ENCODE measurements around the gene STC2.
A peak's percentile ranks its signal among the peaks of the same experiment; 100 is the strongest.

Gene STC2

GRCh38 chr5:173331956-173332479 is 3.8 kb upstream of the STC2 start:
- H3K27ac ChIP-seq = no peak overlapping the region
- peak; percentile 94 for TF ChIP-seq CTCF (conservative IDR thresholded peaks at IDR 0.05)

GRCh38 chr5:173331287-173331686 is 3.1 kb upstream of the STC2 start:
- no peak for TF ChIP-seq CTCF (conservative IDR thresholded peaks at IDR 0.05)
- peak overlapping the region; percentile 96 for H3K27ac ChIP-seq

GRCh38 chr5:173330338-173331206 is 2.4 kb upstream of the STC2 start:
- H3K27ac ChIP-seq = peak overlapping the region; percentile 96
- TF ChIP-seq CTCF (conservative IDR thresholded peaks at IDR 0.05) = no peak

GRCh38 chr5:173329491-173330337 is 1.5 kb upstream of the STC2 start:
- H3K27ac ChIP-seq = peak overlapping the region; percentile 96

GRCh38 chr5:173328844-173329490 is 753 bp upstream of the STC2 start:
- TF ChIP-seq CTCF (conservative IDR thresholded peaks at IDR 0.05) = no peak
- peak overlapping the region; percentile 96 for H3K27ac ChIP-seq

More at GRCh38 chr5:173329491-173330337, 1.5 kb upstream of the STC2 start:
- TF ChIP-seq CTCF (conservative IDR thresholded peaks at IDR 0.05) = peak; percentile 68

- 0 out of 2 replicates have a peak, but pooled peaks have one; percentile 4 for TF ChIP-seq CTCF (conservative IDR thresholded peaks at IDR 0.05)
- peak overlapping the region; percentile 96 for H3K27ac ChIP-seq
These were observed 898 bp downstream of the STC2 start for GRCh38 chr5:173327084-173327947.

Measured in VCaP (cell line).